Esophagus squamous epithelium (tissue), 5 donors: ENCODE measurements around the gene SMOC2. TPM values are rescaled to one million over a fixed set of nuclear protein-coding genes. Genes with fewer than 3 reads are reported as not detected.

Experiments
- DNase-seq: peaks from one replicate; lab custom pipeline; 2025; lab: John Stamatoyannopoulos, UW
- H3K27ac ChIP-seq, 4 donors: fragments of 200-600 bp; sonication (generic); one replicate each; pipeline ENCODE4 v1.5.1; 2016 to 2019; ENCODE audit warnings: mild to moderate bottlenecking in 1 of 4
- H3K27me3 ChIP-seq, 4 donors: fragments of 200-600 bp; sonication (generic); 1 replicate in 3 of 4; 2 replicates in 1 of 4; pipeline versions ENCODE4 v1.5.1 to v1.6.0; 2017 to 2021; ENCODE audit warnings: antibody characterized with exemption in 1 of 4
- H3K36me3 ChIP-seq, 3 donors: fragments of 200-600 bp; sonication (generic); one replicate each; pipeline ENCODE4 v1.5.1; 2016 to 2019
- H3K4me1 ChIP-seq, 3 donors: fragments of 200-600 bp; sonication (generic); one replicate each; pipeline ENCODE4 v1.5.1; 2017 to 2019
- H3K4me3 ChIP-seq, 4 donors: fragments of 200-600 bp; sonication (generic); 1 replicate in 3 of 4; 2 replicates in 1 of 4; pipeline ENCODE4 v1.5.1; 2016 to 2019; ENCODE audit warnings: mild to moderate bottlenecking in 2 of 4, moderate library complexity in 1 of 4
- H3K9me3 ChIP-seq, 3 donors: fragments of 200-600 bp; sonication (generic); one replicate each; pipeline ENCODE4 v1.5.1; 2016 to 2019
- POLR2A ChIP-seq, 4 donors: fragments of 450-650 bp; IDR thresholded peaks; one replicate each; pipeline ENCODE4 v1.6.1; 2017; ENCODE audit warnings: antibody characterized with exemption in 4 of 4, mild to moderate bottlenecking in 4 of 4, moderate library complexity in 3 of 4
- WGBS, 2 donors: methylation state at CpG; one replicate each; pipeline ENCODE4 v1.1.5; 2018; 5-methylcytosine and 5-hydroxymethylcytosine counted together
- intact Hi-C: fragments of 100-400 bp; cut with DNase I; formaldehyde crosslinking; loops from one replicate; pipeline ENCODE4 v1.15.0; 2022
- total RNA-seq, 4 donors: library from RNA; depleted of rRNA; stranded (reverse); fragments of >200 nt; gene quantifications; one replicate each; pipeline ENCODE4 v1.1.0, GENCODE V29; 2016
- TF ChIP-seq, protein P1 (sequence below), 6 experiments: fragments of 450-650 bp in 4 of 6; fragments of 200-600 bp in 2 of 6; sonication (generic) in 2 of 6; IDR thresholded peaks; one replicate each; pipeline ENCODE4 v1.5.1; 2016 to 2019; ENCODE audit warnings: antibody characterized with exemption in 6 of 6, mild to moderate bottlenecking in 4 of 6, moderate library complexity in 4 of 6
- donor health status: DM: yes; HTN: yes; CAD: no.

SMOC2 gene
- total RNA-seq, 4 donors from 2014 or later = 1.9 to 35.5 (median 7.1) TPM

DNA sequence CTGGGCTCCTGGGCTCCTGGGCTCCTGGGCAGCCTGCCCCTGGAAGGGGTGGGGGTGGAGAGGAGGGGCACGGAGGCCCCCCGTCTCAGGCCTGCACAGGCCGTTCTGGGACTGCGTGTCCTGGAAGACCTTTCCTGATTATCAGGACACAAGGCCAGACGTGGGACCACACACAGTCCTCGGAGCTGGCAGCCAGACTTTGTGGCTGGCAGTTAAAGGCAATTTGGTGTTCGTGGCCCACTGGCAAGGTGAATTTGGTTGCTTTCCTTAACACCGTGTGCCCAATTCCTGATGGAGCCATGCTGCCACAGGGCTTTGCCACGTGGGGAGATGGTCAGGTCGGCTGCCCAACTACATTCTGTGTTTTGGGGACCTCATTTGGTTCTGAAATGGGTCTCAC is 113.5 kb downstream of the SMOC2 start:
- no peak for TF ChIP-seq POLR2A (IDR thresholded peaks at IDR 0.05)
- TF ChIP-seq, protein P1, sequence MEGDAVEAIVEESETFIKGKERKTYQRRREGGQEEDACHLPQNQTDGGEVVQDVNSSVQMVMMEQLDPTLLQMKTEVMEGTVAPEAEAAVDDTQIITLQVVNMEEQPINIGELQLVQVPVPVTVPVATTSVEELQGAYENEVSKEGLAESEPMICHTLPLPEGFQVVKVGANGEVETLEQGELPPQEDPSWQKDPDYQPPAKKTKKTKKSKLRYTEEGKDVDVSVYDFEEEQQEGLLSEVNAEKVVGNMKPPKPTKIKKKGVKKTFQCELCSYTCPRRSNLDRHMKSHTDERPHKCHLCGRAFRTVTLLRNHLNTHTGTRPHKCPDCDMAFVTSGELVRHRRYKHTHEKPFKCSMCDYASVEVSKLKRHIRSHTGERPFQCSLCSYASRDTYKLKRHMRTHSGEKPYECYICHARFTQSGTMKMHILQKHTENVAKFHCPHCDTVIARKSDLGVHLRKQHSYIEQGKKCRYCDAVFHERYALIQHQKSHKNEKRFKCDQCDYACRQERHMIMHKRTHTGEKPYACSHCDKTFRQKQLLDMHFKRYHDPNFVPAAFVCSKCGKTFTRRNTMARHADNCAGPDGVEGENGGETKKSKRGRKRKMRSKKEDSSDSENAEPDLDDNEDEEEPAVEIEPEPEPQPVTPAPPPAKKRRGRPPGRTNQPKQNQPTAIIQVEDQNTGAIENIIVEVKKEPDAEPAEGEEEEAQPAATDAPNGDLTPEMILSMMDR (IDR thresholded peaks at IDR 0.05) = no peak
- DNase-seq = no peak
- Histone ChIP-seq H3K27me3 (no peaks in the 10 kb centered on the region), H3K27ac (no peak overlapping the region), H3K36me3 (no peaks in the 10 kb centered on the region), H3K9me3 (no peaks in the 10 kb centered on the region), H3K4me3 (no peak overlapping the region), H3K4me1 (no peaks in the 10 kb centered on the region)
- 80 to 82% methylated on average over 6 to 7 of the region's 10 CpGs for WGBS, 2 donors
- intact Hi-C loops = no loop called here

DNA sequence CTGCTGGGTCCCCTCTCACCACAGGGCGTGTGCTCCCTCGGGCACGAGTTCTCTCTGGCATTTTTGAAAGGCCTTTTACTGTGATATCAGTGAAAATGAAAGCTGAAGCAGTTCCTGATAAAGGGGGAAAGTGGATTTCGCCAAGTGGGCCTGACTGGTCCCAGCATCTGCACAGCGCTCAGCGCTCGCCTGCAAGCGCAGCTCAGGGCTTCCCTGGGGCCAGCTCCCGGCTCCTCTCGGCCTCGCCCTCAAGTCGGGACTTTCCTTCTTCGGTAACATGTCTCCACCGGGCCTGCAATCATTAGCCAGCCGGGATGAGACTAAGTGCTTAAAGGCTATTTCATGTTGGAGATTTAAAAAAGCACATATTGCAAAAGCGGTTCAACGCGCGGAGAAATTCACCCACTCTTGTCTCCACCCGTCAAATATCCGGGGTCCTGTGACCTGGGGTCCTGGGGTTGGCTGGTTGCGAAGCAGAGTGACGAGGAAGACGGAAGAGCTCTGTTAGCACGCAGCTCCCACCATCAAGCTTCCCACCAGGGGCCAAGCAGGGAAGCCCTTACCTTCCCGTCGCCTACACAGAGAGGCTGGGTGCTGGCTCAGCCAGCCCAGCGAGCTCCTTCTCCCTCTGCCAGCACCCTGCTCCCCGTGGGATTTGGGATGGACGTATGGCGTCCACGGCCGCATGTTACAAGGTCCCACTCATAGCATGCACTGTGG is 114.1 kb downstream of the SMOC2 start:
- 88 to 94% methylated on average over 25 to 27 of the region's 33 CpGs for WGBS, 2 donors
- no peak for TF ChIP-seq POLR2A (IDR thresholded peaks at IDR 0.05)
- TF ChIP-seq, protein P1 (IDR thresholded peaks at IDR 0.05) = no peak
- Histone ChIP-seq H3K9me3 (no peaks in the 10 kb centered on the region), H3K4me3 (no peak overlapping the region), H3K36me3 (no peaks in the 10 kb centered on the region), H3K27me3 (no peaks in the 10 kb centered on the region), H3K4me1 (no peaks in the 10 kb centered on the region), H3K27ac (no peak overlapping the region)
- intact Hi-C loops = no loop called here
- no peak for DNase-seq

DNA sequence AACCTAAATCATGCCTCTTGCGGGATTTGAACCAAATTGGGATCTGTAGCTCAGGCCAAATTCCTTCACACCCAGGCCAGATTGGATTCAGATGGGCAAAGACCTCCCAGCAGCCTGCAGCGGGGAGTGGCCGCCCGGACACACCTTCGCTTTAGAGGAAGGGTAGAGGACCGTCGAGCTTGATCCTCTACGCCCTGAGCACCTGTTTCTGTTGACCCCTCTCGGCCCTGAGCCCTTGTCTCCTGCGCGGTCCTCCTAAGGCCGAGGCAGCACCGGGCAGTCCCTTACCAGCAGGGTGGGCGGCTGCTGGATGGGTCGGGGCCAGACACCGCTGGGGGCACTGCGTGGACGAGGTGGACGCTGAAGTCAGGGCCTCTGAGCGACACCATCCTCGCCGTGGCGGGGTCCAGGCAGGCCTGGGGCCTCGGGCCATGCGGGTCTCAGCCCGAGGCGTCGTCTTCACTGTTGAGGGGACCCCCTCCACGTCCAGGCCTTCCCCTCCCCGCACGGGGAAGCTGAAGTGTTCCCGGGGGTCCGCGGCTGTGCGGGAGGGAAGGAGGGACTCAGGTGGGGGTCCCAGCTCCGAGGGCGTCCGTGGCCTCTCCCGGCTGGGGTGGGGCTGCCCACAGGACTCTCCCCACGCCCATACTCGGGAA is 114.8 kb downstream of the SMOC2 start:
- no peak for DNase-seq
- TF ChIP-seq, protein P1 (IDR thresholded peaks at IDR 0.05) = no peak
- Histone ChIP-seq H3K4me3 (no peak overlapping the region), H3K27me3 (no peaks in the 10 kb centered on the region), H3K36me3 (no peaks in the 10 kb centered on the region), H3K9me3 (no peaks in the 10 kb centered on the region), H3K4me1 (no peaks in the 10 kb centered on the region), H3K27ac (peak overlapping the region in 2 of 4 donors; percentile 20 to 33)
- intact Hi-C loops = no loop called here
- 90 to 91% methylated on average over 2 to 6 of the region's 41 CpGs for WGBS, 2 donors

DNA sequence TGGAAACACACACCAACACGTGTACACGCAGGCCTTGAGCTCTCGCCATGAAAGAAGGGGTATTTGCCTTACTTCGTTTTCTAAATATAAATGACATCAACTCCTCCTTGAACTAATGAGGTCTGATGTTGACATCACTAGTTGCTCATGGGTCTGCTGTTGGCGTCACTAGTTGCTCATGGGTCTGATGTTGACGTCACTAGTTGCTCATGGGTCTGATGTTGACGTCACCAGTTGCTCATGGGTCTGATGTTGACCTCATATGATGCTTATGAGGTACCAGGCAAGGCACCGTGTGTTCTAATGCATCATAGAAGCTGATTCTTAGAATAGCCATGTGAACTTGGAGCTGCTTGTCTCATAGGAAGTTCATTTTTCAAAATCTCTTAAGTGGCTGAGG is 116.5 kb downstream of the SMOC2 start:
- no peak for DNase-seq
- intact Hi-C loops = no loop called here

DNA sequence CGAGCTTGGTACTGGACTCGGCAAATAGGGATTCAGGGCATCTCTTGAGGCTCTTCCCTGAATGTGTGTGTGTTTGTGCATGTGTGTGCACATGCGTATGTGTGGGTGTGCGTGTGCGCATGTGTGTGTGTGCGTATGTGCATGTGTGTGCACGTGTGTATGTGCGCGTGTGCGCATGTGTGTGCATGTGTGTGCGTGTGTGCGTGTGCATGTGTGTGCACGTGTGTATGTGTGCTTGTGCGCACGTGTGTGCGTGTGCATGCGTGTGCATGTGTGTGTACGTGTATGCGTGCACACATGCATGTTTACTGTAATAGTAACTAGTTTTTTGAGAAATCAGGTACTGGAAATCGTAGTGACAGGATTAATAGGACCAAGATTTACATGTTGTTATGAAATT is 117.7 kb downstream of the SMOC2 start:
- H3K27ac ChIP-seq = no peak overlapping the region
- H3K9me3 ChIP-seq = no peaks in the 10 kb centered on the region
- WGBS, 2 donors = 93% methylated on average over 20 of the region's 20 CpGs
- no peak for DNase-seq
- TF ChIP-seq, protein P1 (IDR thresholded peaks at IDR 0.05) = no peak
- TF ChIP-seq POLR2A (IDR thresholded peaks at IDR 0.05) = no peak
- no peaks in the 10 kb centered on the region for H3K4me1 ChIP-seq
- intact Hi-C loops = no loop called here
- no peaks in the 10 kb centered on the region for H3K36me3 ChIP-seq
- no peaks in the 10 kb centered on the region for H3K27me3 ChIP-seq
- H3K4me3 ChIP-seq = no peak overlapping the region

More for the DNA sequence above, 116.5 kb downstream of the SMOC2 start:
- Histone ChIP-seq H3K4me3 (no peak overlapping the region), H3K27ac (no peak overlapping the region), H3K9me3 (no peaks in the 10 kb centered on the region), H3K27me3 (no peaks in the 10 kb centered on the region), H3K36me3 (no peaks in the 10 kb centered on the region), H3K4me1 (no peaks in the 10 kb centered on the region)
- 82 to 84% methylated on average over 8 of the region's 8 CpGs for WGBS, 2 donors
- TF ChIP-seq POLR2A (IDR thresholded peaks at IDR 0.05) = no peak
- TF ChIP-seq, protein P1 (IDR thresholded peaks at IDR 0.05) = no peak
